H9 (cell line): ENCODE data around the gene HOXD4. TPM values are rescaled to one million over a fixed set of nuclear protein-coding genes. Genes with fewer than 3 reads are reported as not detected.

Experiments used
- DNase-seq: peaks from one replicate; pipeline ENCODE4 v3.0.0-alpha.2; 2017
- H2AFZ ChIP-seq: one replicate; pipeline ENCODE4 v1.6.1; 2013; ENCODE audit warnings: mild to moderate bottlenecking, low read length, control low read depth, moderate library complexity
- H2AK5ac ChIP-seq: 2 replicates; pipeline ENCODE4 v1.6.1; 2013; ENCODE audit warnings: low read length, control low read depth, mixed read lengths; ENCODE audit not compliant: insufficient read length
- H2BK120ac ChIP-seq: one replicate; pipeline ENCODE4 v1.6.1; 2013; ENCODE audit warnings: low read depth, mild to moderate bottlenecking, low read length, control low read depth, inconsistent platforms; ENCODE audit not compliant: poor library complexity, severe bottlenecking
- H2BK12ac ChIP-seq: 2 replicates; pipeline ENCODE4 v1.6.1; 2013; ENCODE audit warnings: low read length, control low read depth, mixed read lengths, low read depth; ENCODE audit not compliant: insufficient read length
- H2BK15ac ChIP-seq: 2 replicates; pipeline ENCODE4 v1.6.1; 2013; ENCODE audit warnings: low read depth, low read length, control low read depth
- H2BK20ac ChIP-seq: one replicate; pipeline ENCODE4 v1.6.1; 2013; ENCODE audit warnings: low read depth, mild to moderate bottlenecking, low read length, control low read depth, inconsistent platforms; ENCODE audit not compliant: poor library complexity, severe bottlenecking
- H2BK5ac ChIP-seq: 2 replicates; pipeline ENCODE4 v1.6.1; 2013; ENCODE audit warnings: low read length, control low read depth, mixed read lengths; ENCODE audit not compliant: insufficient read length
- H3K14ac ChIP-seq: 2 replicates; pipeline ENCODE4 v1.6.1; 2013; ENCODE audit warnings: low read length, control low read depth; ENCODE audit not compliant: insufficient read depth
- H3K18ac ChIP-seq: 2 replicates; pipeline ENCODE4 v1.6.1; 2013; ENCODE audit warnings: low read depth, mild to moderate bottlenecking, mixed read lengths, low read length, control low read depth; ENCODE audit not compliant: insufficient read length
- H3K23ac ChIP-seq: 2 replicates; pipeline ENCODE4 v1.6.1; 2013; ENCODE audit warnings: low read length, control low read depth, mixed read lengths, low read depth; ENCODE audit not compliant: insufficient read length
- H3K23me2 ChIP-seq: 2 replicates; pipeline ENCODE4 v1.6.1; 2013; ENCODE audit warnings: low read depth, mild to moderate bottlenecking, mixed read lengths, low read length, control low read depth; ENCODE audit not compliant: insufficient read length, poor library complexity, severe bottlenecking
- H3K27ac ChIP-seq: 2 replicates; pipeline ENCODE4 v1.5.1; 2013; ENCODE audit warnings: low read length, control low read depth, mixed read lengths, low read depth; ENCODE audit not compliant: insufficient read length
- H3K27me3 ChIP-seq: 2 replicates; pipeline ENCODE4 v1.6.1; 2013; ENCODE audit warnings: low read length, control low read depth, inconsistent platforms; ENCODE audit not compliant: insufficient read depth
- H3K4ac ChIP-seq: 2 replicates; pipeline ENCODE4 v1.6.1; 2013; ENCODE audit warnings: low read depth, mild to moderate bottlenecking, control low read depth, inconsistent platforms, low read length, moderate library complexity
- H3K4me1 ChIP-seq: 2 replicates; pipeline ENCODE4 v1.6.1; 2013; ENCODE audit warnings: low read length, control low read depth, inconsistent platforms; ENCODE audit not compliant: insufficient read depth
- H3K4me2 ChIP-seq: 2 replicates; pipeline ENCODE4 v1.6.1; 2013; ENCODE audit warnings: low read length, control low read depth, mixed read lengths; ENCODE audit not compliant: insufficient read length, insufficient read depth
- H3K56ac ChIP-seq: 2 replicates; pipeline ENCODE4 v1.6.1; 2013; ENCODE audit warnings: low read depth, mild to moderate bottlenecking, mixed read lengths, low read length, control low read depth; ENCODE audit not compliant: insufficient read length
- H3K79me1 ChIP-seq: 2 replicates; pipeline ENCODE4 v1.6.1; 2013; ENCODE audit warnings: low read depth, mild to moderate bottlenecking, moderate library complexity, low read length, control low read depth, inconsistent platforms; ENCODE audit not compliant: insufficient read depth, poor library complexity, severe bottlenecking
- H3K79me2 ChIP-seq: 2 replicates; pipeline ENCODE4 v1.6.1; 2013; ENCODE audit warnings: low read length, control low read depth, inconsistent platforms; ENCODE audit not compliant: insufficient read depth
- H3K9ac ChIP-seq: 2 replicates; pipeline ENCODE4 v1.6.1; 2013; ENCODE audit warnings: low read length, control low read depth, mixed read lengths; ENCODE audit not compliant: insufficient read length; ENCODE audit errors: extremely low read depth
- H3K9me3 ChIP-seq: one replicate; pipeline ENCODE4 v1.6.1; 2013; ENCODE audit warnings: low read depth, low read length, inconsistent platforms; ENCODE audit not compliant: control insufficient read depth
- H3T11ph ChIP-seq: one replicate; pipeline ENCODE4 v1.6.1; 2013; ENCODE audit warnings: mild to moderate bottlenecking, low read length, control low read depth, inconsistent platforms
- H4K20me1 ChIP-seq: one replicate; pipeline ENCODE4 v1.6.1; 2013; ENCODE audit not compliant: control insufficient read depth, insufficient read length, insufficient read depth
- H4K5ac ChIP-seq: 2 replicates; pipeline ENCODE4 v1.6.1; 2013; ENCODE audit warnings: low read depth, mild to moderate bottlenecking, mixed read lengths, low read length, control low read depth; ENCODE audit not compliant: insufficient read length
- H4K8ac ChIP-seq: replicated peaks from 2 replicates; pipeline ENCODE4 v1.6.1; 2013; ENCODE audit warnings: low read length, control low read depth, mixed read lengths, low read depth; ENCODE audit not compliant: insufficient read length
- H4K91ac ChIP-seq: 2 replicates; pipeline ENCODE4 v1.6.1; 2013; ENCODE audit warnings: low read depth, mild to moderate bottlenecking, moderate library complexity, mixed read lengths, low read length, control low read depth; ENCODE audit not compliant: insufficient read length
- H3K27ac Mint-ChIP-seq, 3 experiments: 2 replicates in 2 of 3; 3 replicates in 1 of 3; pipeline ENCODE4 v1.8.0; 2020 to 2021; ENCODE audit warnings: mixed read lengths in 3 of 3, mild to moderate bottlenecking in 1 of 3, moderate library complexity in 1 of 3
- H3K27me3 Mint-ChIP-seq: 2 replicates; pipeline ENCODE4 v1.8.0; 2021; ENCODE audit warnings: low read depth, mild to moderate bottlenecking, moderate library complexity, mixed read lengths
- H3K36me3 Mint-ChIP-seq, 3 experiments: 2 replicates in 2 of 3; 3 replicates in 1 of 3; pipeline ENCODE4 v1.8.0; 2020 to 2021; ENCODE audit warnings: low read depth in 3 of 3, mixed read lengths in 3 of 3; ENCODE audit not compliant: insufficient read depth in 1 of 3
- H3K4me1 Mint-ChIP-seq, 2 experiments: 2 replicates each; pipeline ENCODE4 v1.8.0; 2020; ENCODE audit warnings: mixed read lengths in 2 of 2
- H3K4me3 Mint-ChIP-seq, 2 experiments: 2 replicates in 1 of 2; 3 replicates in 1 of 2; pipeline ENCODE4 v1.8.0; 2020 to 2021; ENCODE audit warnings: mild to moderate bottlenecking in 2 of 2, mixed read lengths in 2 of 2, moderate library complexity in 1 of 2
- H3K9me3 Mint-ChIP-seq, 2 experiments: 2 replicates in 1 of 2; 3 replicates in 1 of 2; pipeline ENCODE4 v1.8.0; 2020; ENCODE audit warnings: mild to moderate bottlenecking in 2 of 2, mixed read lengths in 2 of 2, moderate library complexity in 1 of 2
- total RNA-seq: library from RNA; stranded (reverse); gene quantifications from 2 replicates; pipeline ENCODE4 v1.2.1, GENCODE V29; 2021
- TF ChIP-seq, protein P1 (sequence below): fragments of 200-600 bp; sonication (generic); conservative IDR thresholded peaks from 3 replicates; pipeline ENCODE4 v1.8.0; 2021; ENCODE audit warnings: antibody characterized with exemption, mild to moderate bottlenecking

HOXD4 gene
- total RNA-seq, 1 experiment from 2014 or later: not detected

DNA sequence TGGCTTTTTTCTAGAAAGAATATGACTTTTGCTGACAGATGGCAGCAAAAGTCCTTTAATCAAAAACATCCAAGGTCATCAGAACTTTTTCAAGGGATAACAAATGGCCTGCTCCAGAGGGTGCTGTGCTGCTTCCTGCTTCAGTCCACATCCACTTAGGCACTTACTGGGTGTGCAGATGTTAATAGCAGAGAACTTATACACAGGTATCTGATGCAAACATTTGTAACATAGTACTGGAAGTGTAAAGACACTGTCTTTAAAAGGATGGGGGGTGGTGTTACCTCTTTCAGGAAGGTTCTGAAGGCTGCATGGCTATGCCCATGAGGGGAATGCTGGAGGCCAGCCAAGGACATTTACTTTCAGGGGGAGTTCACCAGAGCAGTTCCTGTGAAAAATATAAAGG lies 16.3 kb upstream of the HOXD4 start:
- H2BK15ac ChIP-seq: no peak overlapping the region
- no peak overlapping the region for H2BK120ac ChIP-seq
- H3K4me2 ChIP-seq: no peak overlapping the region
- no peak overlapping the region for H2AFZ ChIP-seq
- no peak overlapping the region for H3K14ac ChIP-seq
- H3K27me3 ChIP-seq: peaks cover 95% of the 10 kb centered on the region
- no peak for DNase-seq
- H4K8ac ChIP-seq: no peak overlapping the region
- H3K23ac ChIP-seq: no peak overlapping the region
- no peak overlapping the region for H3K27ac Mint-ChIP-seq
- H3K18ac ChIP-seq: no peak overlapping the region
- no peaks in the 10 kb centered on the region; a peak in 1 of 7 replicates for H3K36me3 Mint-ChIP-seq
- no peak overlapping the region for H2AK5ac ChIP-seq
- no peak overlapping the region for H3K27ac ChIP-seq
- H3K4me1 Mint-ChIP-seq: peaks cover 2 to 7% of the 10 kb centered on the region in 2 experiments; a peak in 3 of 4 replicates
- H3K79me1 ChIP-seq: no peaks in the 10 kb centered on the region
- peaks cover 4% of the 10 kb centered on the region in 2 experiments; a peak in 3 of 5 replicates for H3K9me3 Mint-ChIP-seq
- no peak overlapping the region for H3K4ac ChIP-seq
- TF ChIP-seq, protein P1, sequence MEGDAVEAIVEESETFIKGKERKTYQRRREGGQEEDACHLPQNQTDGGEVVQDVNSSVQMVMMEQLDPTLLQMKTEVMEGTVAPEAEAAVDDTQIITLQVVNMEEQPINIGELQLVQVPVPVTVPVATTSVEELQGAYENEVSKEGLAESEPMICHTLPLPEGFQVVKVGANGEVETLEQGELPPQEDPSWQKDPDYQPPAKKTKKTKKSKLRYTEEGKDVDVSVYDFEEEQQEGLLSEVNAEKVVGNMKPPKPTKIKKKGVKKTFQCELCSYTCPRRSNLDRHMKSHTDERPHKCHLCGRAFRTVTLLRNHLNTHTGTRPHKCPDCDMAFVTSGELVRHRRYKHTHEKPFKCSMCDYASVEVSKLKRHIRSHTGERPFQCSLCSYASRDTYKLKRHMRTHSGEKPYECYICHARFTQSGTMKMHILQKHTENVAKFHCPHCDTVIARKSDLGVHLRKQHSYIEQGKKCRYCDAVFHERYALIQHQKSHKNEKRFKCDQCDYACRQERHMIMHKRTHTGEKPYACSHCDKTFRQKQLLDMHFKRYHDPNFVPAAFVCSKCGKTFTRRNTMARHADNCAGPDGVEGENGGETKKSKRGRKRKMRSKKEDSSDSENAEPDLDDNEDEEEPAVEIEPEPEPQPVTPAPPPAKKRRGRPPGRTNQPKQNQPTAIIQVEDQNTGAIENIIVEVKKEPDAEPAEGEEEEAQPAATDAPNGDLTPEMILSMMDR: no peak
- H3K4me1 ChIP-seq: no peaks in the 10 kb centered on the region; the same call in 1 of the 2 replicates
- H3K23me2 ChIP-seq: peaks cover 8% of the 10 kb centered on the region
- H3K27me3 Mint-ChIP-seq: peaks cover 99% of the 10 kb centered on the region
- no peak overlapping the region for H4K5ac ChIP-seq
- no peak overlapping the region for H3K56ac ChIP-seq
- H2BK5ac ChIP-seq: no peak overlapping the region
- H4K20me1 ChIP-seq: no peaks in the 10 kb centered on the region
- no peak overlapping the region for H3T11ph ChIP-seq
- no peaks in the 10 kb centered on the region for H3K79me2 ChIP-seq
- no peak overlapping the region for H2BK12ac ChIP-seq
- no peak overlapping the region for H2BK20ac ChIP-seq
- no peak overlapping the region for H3K9ac ChIP-seq
- H3K9me3 ChIP-seq: no peaks in the 10 kb centered on the region
- H3K4me3 Mint-ChIP-seq: peak overlapping the region in 1 of 2 experiments; percentile 81; a peak in 1 of 5 replicates
- no peak overlapping the region for H4K91ac ChIP-seq
